Epithelial cell of proximal tubule (primary cell): ENCODE measurements around the gene ZFHX3. TPM values are rescaled to one million over a fixed set of nuclear protein-coding genes. Genes with fewer than 3 reads are reported as not detected.

Experiments used
- DNase-seq: peaks from one replicate; pipeline ENCODE4 v3.0.0-alpha.2; 2011; ENCODE audit warnings: low read depth
- H3K4me3 ChIP-seq: 2 replicates; pipeline ENCODE4 v1.5.1; 2011; ENCODE audit warnings: low read depth, mild to moderate bottlenecking, low read length
- CTCF ChIP-seq: conservative IDR thresholded peaks from 2 replicates; pipeline ENCODE4 v1.5.1; 2012; ENCODE audit warnings: low read depth, mild to moderate bottlenecking, low read length
- total RNA-seq: library from RNA; depleted of rRNA; stranded (reverse); fragments of >200 nt; gene quantifications from 2 replicates; pipeline ENCODE4 v1.2.3, GENCODE V29; 2015

ZFHX3 gene
- total RNA-seq, 1 donor from 2014 or later: 9.6 TPM

GRCh38 chr16:73050201-73051099 lies 2.5 kb upstream of the ZFHX3 start:
- H3K4me3 ChIP-seq: no peak overlapping the region
- no peak for DNase-seq
- TF ChIP-seq CTCF: no peak

DNA sequence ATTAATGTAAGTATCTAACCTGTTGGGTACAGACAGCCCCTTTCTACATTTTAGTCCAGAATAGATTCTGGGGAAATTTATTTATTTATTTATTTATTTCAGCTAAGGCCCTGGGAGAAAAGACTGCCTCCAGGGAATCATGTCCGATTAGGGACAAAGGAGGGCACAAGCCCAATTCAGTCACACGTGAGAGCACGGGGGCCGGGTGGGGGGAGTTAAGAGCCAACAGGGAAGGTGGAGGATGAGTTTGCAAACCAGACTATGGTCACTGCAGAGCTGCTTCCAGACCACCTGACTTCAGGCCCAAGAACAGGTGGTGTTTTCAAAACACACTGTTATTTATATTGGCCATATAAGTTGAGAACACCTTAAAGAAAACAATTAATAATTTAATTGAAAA lies 1.6 kb upstream of the ZFHX3 start:
- no peak overlapping the region for H3K4me3 ChIP-seq
- TF ChIP-seq CTCF: no peak
- DNase-seq: no peak

DNA sequence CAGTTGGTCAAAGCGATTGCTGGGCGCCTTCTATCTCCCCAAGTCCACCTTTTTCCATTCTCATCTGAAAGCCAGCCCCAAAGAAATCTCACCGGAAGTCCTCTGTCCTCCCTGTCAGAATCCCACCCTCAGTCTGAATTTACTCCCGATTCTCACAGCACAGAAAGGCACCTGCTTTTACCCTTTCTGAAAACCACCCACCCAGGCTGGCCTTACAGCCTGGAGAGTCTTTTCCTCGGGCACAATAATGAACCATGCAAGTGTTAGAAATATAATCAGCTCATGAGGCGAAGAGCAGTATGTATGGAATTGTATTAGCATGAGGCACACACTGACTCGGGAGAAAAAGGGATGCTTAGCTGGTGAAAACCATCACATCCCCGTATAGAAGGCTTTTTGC lies 1.2 kb upstream of the ZFHX3 start:
- DNase-seq: no peak
- H3K4me3 ChIP-seq: peak overlapping the region; percentile 83
- no peak for TF ChIP-seq CTCF

GRCh38 chr16:73048292-73049080 lies 558 bp upstream of the ZFHX3 start:
- DNase-seq: no peak
- TF ChIP-seq CTCF: peak; percentile 16
- H3K4me3 ChIP-seq: peak overlapping the region; percentile 83

- TF ChIP-seq CTCF: no peak
- H3K4me3 ChIP-seq: peak overlapping the region; percentile 83
- DNase-seq: no peak
Measured at GRCh38 chr16:73047221-73047535, 750 bp downstream of the ZFHX3 start.

- DNase-seq: no peak
- peak overlapping the region; percentile 83 for H3K4me3 ChIP-seq
- no peak for TF ChIP-seq CTCF
Measured at GRCh38 chr16:73046849-73047214, 1.1 kb downstream of the ZFHX3 start.
